H1 (cell line): ENCODE measurements around the gene DCDC1. TPM values are rescaled to one million over a fixed set of nuclear protein-coding genes. Genes with fewer than 3 reads are reported as not detected.
A peak's percentile ranks its signal among the peaks of the same experiment; 100 is the strongest.

Experiments used
- CTCF ChIA-PET: fragments of 300-600 bp; sonication (Branson Sonifier 250); formaldehyde crosslinking; loops from one replicate; lab custom pipeline; 2021; ENCODE audit not compliant: partially characterized antibody; lab: Charles Lee
- POLR2A ChIA-PET: fragments of 300-600 bp; sonication (Branson Sonifier 250); formaldehyde crosslinking; loops from one replicate; lab custom pipeline; 2021; ENCODE audit warnings: inconsistent platforms; ENCODE audit not compliant: partially characterized antibody; lab: Charles Lee
- DNase-seq, 2 experiments: peaks; one replicate each; pipeline versions ENCODE4 v3.0.0 to v3.0.0-alpha.2; 2010 to 2022; ENCODE audit warnings: low spot score in 2 of 2, low read depth in 1 of 2, mixed read lengths in 1 of 2
- FAIRE-seq: peaks from 2 replicates; lab custom pipeline; 2011; peaks lifted over from hg19 to GRCh38; lab: Jason Lieb, UNC
- H2AFZ ChIP-seq: 2 replicates; pipeline ENCODE4 v1.8.1; 2012; ENCODE audit warnings: low read length, inconsistent platforms
- H2AK5ac ChIP-seq: 2 replicates; pipeline ENCODE4 v1.6.1; 2013; ENCODE audit warnings: low read depth, low read length
- H2BK120ac ChIP-seq: replicated peaks from 2 replicates; pipeline ENCODE3; 2013; ENCODE audit warnings: low read depth, low read length, inconsistent platforms
- H2BK12ac ChIP-seq: 2 replicates; pipeline ENCODE4 v1.6.1; 2013; ENCODE audit warnings: low read depth, low read length
- H2BK15ac ChIP-seq: 2 replicates; pipeline ENCODE4 v1.6.1; 2013; ENCODE audit warnings: low read length
- H2BK20ac ChIP-seq: 2 replicates; pipeline ENCODE4 v1.6.1; 2013; ENCODE audit warnings: low read length
- H2BK5ac ChIP-seq: 2 replicates; pipeline ENCODE4 v1.6.1; 2013; ENCODE audit warnings: low read depth, low read length
- H3K14ac ChIP-seq: 2 replicates; pipeline ENCODE4 v1.6.1; 2013; ENCODE audit warnings: inconsistent platforms; ENCODE audit not compliant: insufficient read length
- H3K18ac ChIP-seq: 2 replicates; pipeline ENCODE4 v1.6.1; 2013; ENCODE audit warnings: low read length; ENCODE audit errors: extremely low read depth
- H3K23ac ChIP-seq: 2 replicates; pipeline ENCODE4 v1.6.1; 2013; ENCODE audit warnings: inconsistent platforms; ENCODE audit not compliant: insufficient read length
- H3K23me2 ChIP-seq: 2 replicates; pipeline ENCODE4 v1.6.1; 2013; ENCODE audit warnings: low read depth, low read length
- H3K27ac ChIP-seq: 2 replicates; pipeline ENCODE4 v1.6.1; 2011; ENCODE audit warnings: low read depth, low read length, inconsistent platforms
- H3K27me3 ChIP-seq, 4 experiments: replicated peaks in 1 of 4; 1 replicate in 1 of 4; 2 replicates in 3 of 4; pipeline versions ENCODE4 v1.6.1 to v1.8.1; 2011 to 2013; ENCODE audit warnings: low read length in 3 of 4, mild to moderate bottlenecking in 3 of 4, inconsistent platforms in 2 of 4, mixed read lengths in 2 of 4, moderate library complexity in 1 of 4; ENCODE audit not compliant: control insufficient read depth in 3 of 4, insufficient read depth in 3 of 4; ENCODE audit errors: extremely low read depth in 1 of 4
- H3K36me3 ChIP-seq, 4 experiments: 2 replicates each; pipeline versions ENCODE4 v1.6.1 to v1.8.1; 2011 to 2013; ENCODE audit warnings: mild to moderate bottlenecking in 4 of 4, low read length in 3 of 4, moderate library complexity in 2 of 4, control low read depth in 1 of 4, inconsistent platforms in 1 of 4; ENCODE audit not compliant: insufficient read depth in 4 of 4, control insufficient read depth in 2 of 4
- H3K4ac ChIP-seq: replicated peaks from 2 replicates; pipeline ENCODE3; 2013; ENCODE audit warnings: low read length, low read depth, mixed read lengths, inconsistent platforms; ENCODE audit not compliant: insufficient read length
- H3K4me1 ChIP-seq, 4 experiments: replicated peaks in 1 of 4; 1 replicate in 1 of 4; 2 replicates in 3 of 4; pipeline versions ENCODE4 v1.6.1 to v1.8.1; 2011 to 2013; ENCODE audit warnings: low read length in 3 of 4, inconsistent platforms in 2 of 4, mixed read lengths in 1 of 4; ENCODE audit not compliant: insufficient read depth in 4 of 4, control insufficient read depth in 3 of 4
- H3K4me2 ChIP-seq, 2 experiments: 2 replicates each; pipeline versions ENCODE4 v1.6.1 to v1.8.1; 2011 to 2013; ENCODE audit warnings: low read depth in 2 of 2, low read length in 2 of 2, control low read depth in 1 of 2, inconsistent platforms in 1 of 2, mild to moderate bottlenecking in 1 of 2; ENCODE audit not compliant: insufficient read depth in 1 of 2
- H3K4me3 ChIP-seq, 4 experiments: fragments of 200-600, 300-600 bp in 1 of 4; sonication (generic), shearing (Covaris generic), sonication (Bioruptor Twin) in 1 of 4; 2 replicates each; pipeline versions ENCODE4 v1.5.1 to v1.8.1; 2011 to 2016; ENCODE audit warnings: low read length in 4 of 4, low read depth in 3 of 4, control low read depth in 2 of 4, inconsistent platforms in 2 of 4, mild to moderate bottlenecking in 2 of 4, mixed read lengths in 1 of 4, moderate library complexity in 1 of 4; ENCODE audit not compliant: insufficient read depth in 2 of 4; ENCODE audit errors: extremely low read depth in 1 of 4
- H3K56ac ChIP-seq: replicated peaks from 2 replicates; pipeline ENCODE3; 2013; ENCODE audit warnings: low read depth, mild to moderate bottlenecking, mixed read lengths, low read length, inconsistent platforms; ENCODE audit not compliant: insufficient read length
- H3K79me1 ChIP-seq: 2 replicates; pipeline ENCODE4 v1.6.1; 2013; ENCODE audit warnings: low read depth, low read length, control low read depth
- H3K79me2 ChIP-seq, 2 experiments: 2 replicates each; pipeline versions ENCODE4 v1.6.1 to v1.8.1; 2012 to 2013; ENCODE audit warnings: low read length in 2 of 2, mild to moderate bottlenecking in 2 of 2, inconsistent platforms in 1 of 2; ENCODE audit not compliant: insufficient read depth in 2 of 2, control insufficient read depth in 1 of 2
- H3K9ac ChIP-seq, 4 experiments: replicated peaks in 1 of 4; 1 replicate in 1 of 4; 2 replicates in 3 of 4; pipeline versions ENCODE4 v1.6.1 to v1.8.1; 2011 to 2013; ENCODE audit warnings: low read depth in 3 of 4, low read length in 3 of 4, control low read depth in 2 of 4, mild to moderate bottlenecking in 2 of 4, moderate library complexity in 2 of 4, inconsistent platforms in 1 of 4; ENCODE audit errors: extremely low read depth in 1 of 4
- H3K9me3 ChIP-seq, 2 experiments: 2 replicates each; pipeline versions ENCODE4 v1.6.1 to v1.8.1; 2012 to 2013; ENCODE audit warnings: mild to moderate bottlenecking in 2 of 2, moderate library complexity in 2 of 2, control low read depth in 1 of 2, inconsistent platforms in 1 of 2, low read depth in 1 of 2, low read length in 1 of 2, mixed read lengths in 1 of 2; ENCODE audit not compliant: insufficient read depth in 2 of 2
- H4K20me1 ChIP-seq, 2 experiments: replicated peaks in 1 of 2; 2 replicates each; pipeline versions ENCODE3 to v1.8.1; 2011 to 2013; ENCODE audit warnings: inconsistent platforms in 2 of 2, low read length in 2 of 2, mild to moderate bottlenecking in 1 of 2; ENCODE audit not compliant: insufficient read depth in 2 of 2, control insufficient read depth in 1 of 2
- H4K5ac ChIP-seq: 2 replicates; pipeline ENCODE4 v1.6.1; 2013; ENCODE audit warnings: low read length, low read depth, mixed read lengths, inconsistent platforms; ENCODE audit not compliant: insufficient read length
- H4K8ac ChIP-seq: 2 replicates; pipeline ENCODE4 v1.8.0; 2013; ENCODE audit warnings: mild to moderate bottlenecking, moderate library complexity, low read length, inconsistent platforms; ENCODE audit not compliant: insufficient read depth; ENCODE audit errors: extremely low read depth
- H4K91ac ChIP-seq: replicated peaks from 2 replicates; pipeline ENCODE3; 2013; ENCODE audit warnings: low read length, mixed read lengths, inconsistent platforms; ENCODE audit not compliant: insufficient read length
- WGBS, 2 experiments: shearing (Covaris generic) in 1 of 2; methylation state at CpG; one replicate each; pipeline versions ENCODE4 v1.1.6 to v1.1.7; 2013 to 2015; ENCODE audit warnings: low lambda C conversion rate in 2 of 2, mixed read lengths in 2 of 2, inconsistent platforms in 1 of 2, low coverage in 1 of 2, missing lambda C conversion rate in 1 of 2; ENCODE audit not compliant: insufficient replicate concordance in 2 of 2, insufficient coverage in 1 of 2, insufficient read length in 1 of 2; ENCODE audit errors: extremely low coverage in 1 of 2, missing lambda C conversion rate in 1 of 2; 5-methylcytosine and 5-hydroxymethylcytosine counted together
- polyA plus RNA-seq, 7 experiments: library from polyadenylated mRNA; depleted of rRNA in 3 of 7; stranded (reverse) in 5 of 7; unstranded in 2 of 7; fragments of >200 nt in 5 of 7; fragments of 200-250 nt in 2 of 7; gene quantifications; 1 replicate in 5 of 7; 2 replicates in 1 of 7; 4 replicates in 1 of 7; pipeline versions ENCODE4 v1.2.1 to v1.2.3, GENCODE V29; 2011 to 2013; ENCODE audit warnings: missing spikeins in 2 of 7, mixed read lengths in 2 of 7
- total RNA-seq: library from RNA; stranded (reverse); fragmentation: NEBNext Ultra II Directional; extraction: Animal tissue kit (Norgen Biotek cat#: 25700); gene quantifications from 2 replicates; pipeline ENCODE4 v1.2.1, GENCODE V29; 2021

The DCDC1 gene
- total and polyA plus RNA-seq, 2 of the 8 experiments (the other 6 are each of a cell fraction or from before 2014, with no cell fraction given): 0.15 to 0.56 TPM

DNA sequence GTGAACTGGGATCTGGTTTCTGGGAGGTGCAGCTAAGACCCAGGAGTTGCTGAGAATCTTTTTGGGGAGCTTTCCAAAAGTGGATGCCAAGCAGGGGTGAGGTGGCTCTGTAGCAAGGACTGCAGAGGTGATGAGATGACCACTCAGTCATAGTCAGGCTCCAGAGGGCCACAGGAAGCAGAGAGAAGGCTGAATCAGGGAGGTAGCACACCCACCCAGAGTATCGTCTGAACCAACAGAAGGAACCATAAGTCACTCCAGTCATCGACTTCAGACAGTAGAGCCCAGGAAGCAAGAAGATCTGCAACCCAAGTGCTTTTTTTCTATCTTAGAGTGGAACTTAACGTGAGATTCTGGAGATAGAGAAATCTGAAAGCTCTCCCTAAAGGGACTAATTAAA is 447.7 kb downstream of the DCDC1 start:
- no peak overlapping the region for H3K4me2 ChIP-seq
- H3K56ac ChIP-seq: no peak overlapping the region
- no peaks in the 10 kb centered on the region for H3K36me3 ChIP-seq
- no peak overlapping the region for H2BK12ac ChIP-seq
- H3K79me1 ChIP-seq: no peaks in the 10 kb centered on the region
- no peaks in the 10 kb centered on the region for H3K27me3 ChIP-seq
- no peak overlapping the region for H3K4ac ChIP-seq
- H2BK20ac ChIP-seq: no peak overlapping the region
- FAIRE-seq: no peak
- ChIA-PET CTCF (interaction anchor here (1.3 to 1.6 kb wide), 2 partner anchors 39 to 588 kb away, joined by 4 read pairs; no protein-coding TSS in a partner anchor), POLR2A (no interaction called here)
- no peak overlapping the region for H3K27ac ChIP-seq
- no peak overlapping the region for H3K4me3 ChIP-seq
- H3K79me2 ChIP-seq: no peaks in the 10 kb centered on the region
- H2BK5ac ChIP-seq: no peak overlapping the region
- H4K8ac ChIP-seq: no peak overlapping the region
- 88% methylated on average over 3 of the region's 3 CpGs; no CpG with 5 or more reads in 1 of the 2 experiments for WGBS, 2 experiments
- no peak overlapping the region for H3K18ac ChIP-seq
- no peak for DNase-seq
- H2AK5ac ChIP-seq: no peak overlapping the region
- H2AFZ ChIP-seq: peak overlapping the region; percentile 64; the same call in 1 of the 2 replicates
- no peaks in the 10 kb centered on the region for H4K20me1 ChIP-seq
- no peak overlapping the region for H4K91ac ChIP-seq
- no peak overlapping the region for H2BK120ac ChIP-seq
- H3K23ac ChIP-seq: no peak overlapping the region
- peak overlapping the region; percentile 36; the same call in 1 of the 2 replicates for H2BK15ac ChIP-seq
- H3K9me3 ChIP-seq: no peaks in the 10 kb centered on the region
- H3K4me1 ChIP-seq: no peaks in the 10 kb centered on the region; a peak in 1 of 7 replicates
- H3K23me2 ChIP-seq: no peaks in the 10 kb centered on the region
- no peak overlapping the region for H3K9ac ChIP-seq
- no peak overlapping the region for H4K5ac ChIP-seq
- H3K14ac ChIP-seq: no peak overlapping the region
